ENCODE data around the gene ADGRB3. TPM values are rescaled to one million over a fixed set of nuclear protein-coding genes. Genes with fewer than 3 reads are reported as not detected.

Gene ADGRB3
- polyA plus RNA-seq, 2 of the 4 experiments (the other 2 are of a cell fraction), result not detected

DNA sequence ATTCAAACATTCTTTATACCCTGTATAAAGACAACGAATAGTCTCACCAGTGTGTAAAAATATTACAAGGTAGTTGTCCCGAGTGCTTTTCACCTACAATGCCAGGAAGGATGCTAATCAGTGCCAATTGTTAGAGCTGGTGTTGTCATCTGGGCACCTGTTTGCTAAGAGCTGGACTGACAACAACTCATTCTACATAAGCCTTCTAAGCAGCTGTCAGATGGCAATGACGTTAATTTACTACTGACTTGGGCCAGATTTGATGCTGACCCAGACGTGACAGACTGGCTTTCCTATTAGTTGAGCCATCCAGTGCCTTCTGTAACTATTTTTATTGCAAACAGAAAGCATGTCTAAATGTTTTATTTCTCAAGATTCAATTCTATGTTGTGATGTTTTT is 355.2 kb downstream of the ADGRB3 start:
- FAIRE-seq, result no peak
- Histone ChIP-seq H3K27ac (no peak overlapping the region), H3K9me3 (no peaks in the 10 kb centered on the region), H3K4me1 (no peaks in the 10 kb centered on the region), H3K4me3 (no peak overlapping the region), H3K4me2 (no peak overlapping the region)
- DNase-seq (ENCODE audit: low read depth in 1 of 2, low spot score in 1 of 2), result no peak
- TF ChIP-seq, protein P1, sequence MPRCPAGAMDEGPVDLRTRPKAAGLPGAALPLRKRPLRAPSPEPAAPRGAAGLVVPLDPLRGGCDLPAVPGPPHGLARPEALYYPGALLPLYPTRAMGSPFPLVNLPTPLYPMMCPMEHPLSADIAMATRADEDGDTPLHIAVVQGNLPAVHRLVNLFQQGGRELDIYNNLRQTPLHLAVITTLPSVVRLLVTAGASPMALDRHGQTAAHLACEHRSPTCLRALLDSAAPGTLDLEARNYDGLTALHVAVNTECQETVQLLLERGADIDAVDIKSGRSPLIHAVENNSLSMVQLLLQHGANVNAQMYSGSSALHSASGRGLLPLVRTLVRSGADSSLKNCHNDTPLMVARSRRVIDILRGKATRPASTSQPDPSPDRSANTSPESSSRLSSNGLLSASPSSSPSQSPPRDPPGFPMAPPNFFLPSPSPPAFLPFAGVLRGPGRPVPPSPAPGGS (IDR thresholded peaks at IDR 0.05), result no peak
- TF ChIP-seq SREBF2 (IDR thresholded peaks at IDR 0.05) (no peak), POLR2A (IDR thresholded peaks at IDR 0.05; ENCODE audit: low read length) (no peak), MYC (IDR thresholded peaks at IDR 0.05; ENCODE audit: borderline replicate concordance, low read length) (no peak), BHLHE40 (IDR thresholded peaks at IDR 0.05; ENCODE audit: low read depth, low read length) (no peak), ZNF302 (CRISPR knock-in tag; IDR thresholded peaks at IDR 0.05) (no peak), RCOR1 (IDR thresholded peaks at IDR 0.05; ENCODE audit: low read depth, low read length) (no peak), ZC3H11A (IDR thresholded peaks at IDR 0.05) (no peak), FOXS1 (CRISPR knock-in tag; IDR thresholded peaks at IDR 0.05) (no peak), ZSCAN20 (CRISPR knock-in tag; IDR thresholded peaks at IDR 0.05) (no peak)
- TF ChIP-seq, protein P2, sequence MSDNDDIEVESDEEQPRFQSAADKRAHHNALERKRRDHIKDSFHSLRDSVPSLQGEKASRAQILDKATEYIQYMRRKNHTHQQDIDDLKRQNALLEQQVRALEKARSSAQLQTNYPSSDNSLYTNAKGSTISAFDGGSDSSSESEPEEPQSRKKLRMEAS (IDR thresholded peaks at IDR 0.05), result no peak
- WGBS (ENCODE audit: missing lambda C conversion rate), result 19% methylated on average over 4 of the region's 4 CpGs
- POLR2A ChIA-PET, result no interaction called here
- no peak for ATAC-seq
- CTCF ChIA-PET, result no interaction called here

DNA sequence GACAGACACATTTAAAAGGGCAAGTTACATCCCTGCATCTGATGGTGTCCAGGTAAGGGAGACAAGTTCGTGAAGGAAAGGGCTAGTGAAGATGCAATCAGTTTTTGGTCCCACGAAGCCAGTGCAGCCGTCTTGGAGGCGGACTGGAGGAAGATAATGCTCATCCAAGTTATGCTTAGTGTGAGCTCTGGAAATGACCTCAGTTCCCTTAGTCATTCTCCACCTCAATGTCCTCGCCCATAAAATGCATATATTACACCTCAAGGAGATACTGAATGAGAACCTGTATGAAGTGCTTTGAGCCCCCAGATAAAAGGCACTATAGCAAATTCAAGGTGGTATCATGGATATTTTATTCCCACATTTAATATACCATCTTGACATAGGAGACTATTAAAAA is 358.8 kb downstream of the ADGRB3 start:
- 42% methylated on average over 5 of the region's 5 CpGs for WGBS (ENCODE audit: missing lambda C conversion rate)
- Histone ChIP-seq H3K4me3 (no peak overlapping the region), H3K9me3 (no peaks in the 10 kb centered on the region), H3K4me2 (no peak overlapping the region), H3K4me1 (no peaks in the 10 kb centered on the region), H3K27ac (no peak overlapping the region)
- ChIA-PET POLR2A (no interaction called here), CTCF (no interaction called here)
- ATAC-seq (no peak), DNase-seq (ENCODE audit: low read depth in 1 of 2, low spot score in 1 of 2) (no peak), FAIRE-seq (no peak)
- no peak for TF ChIP-seq ESRRA (IDR thresholded peaks at IDR 0.05; ENCODE audit: borderline replicate concordance, low read length)
- no peak for TF ChIP-seq NR3C1 (IDR thresholded peaks at IDR 0.05)
- no peak for TF ChIP-seq MAFK (IDR thresholded peaks at IDR 0.05; ENCODE audit: partially characterized antibody)
- TF ChIP-seq, protein P3, sequence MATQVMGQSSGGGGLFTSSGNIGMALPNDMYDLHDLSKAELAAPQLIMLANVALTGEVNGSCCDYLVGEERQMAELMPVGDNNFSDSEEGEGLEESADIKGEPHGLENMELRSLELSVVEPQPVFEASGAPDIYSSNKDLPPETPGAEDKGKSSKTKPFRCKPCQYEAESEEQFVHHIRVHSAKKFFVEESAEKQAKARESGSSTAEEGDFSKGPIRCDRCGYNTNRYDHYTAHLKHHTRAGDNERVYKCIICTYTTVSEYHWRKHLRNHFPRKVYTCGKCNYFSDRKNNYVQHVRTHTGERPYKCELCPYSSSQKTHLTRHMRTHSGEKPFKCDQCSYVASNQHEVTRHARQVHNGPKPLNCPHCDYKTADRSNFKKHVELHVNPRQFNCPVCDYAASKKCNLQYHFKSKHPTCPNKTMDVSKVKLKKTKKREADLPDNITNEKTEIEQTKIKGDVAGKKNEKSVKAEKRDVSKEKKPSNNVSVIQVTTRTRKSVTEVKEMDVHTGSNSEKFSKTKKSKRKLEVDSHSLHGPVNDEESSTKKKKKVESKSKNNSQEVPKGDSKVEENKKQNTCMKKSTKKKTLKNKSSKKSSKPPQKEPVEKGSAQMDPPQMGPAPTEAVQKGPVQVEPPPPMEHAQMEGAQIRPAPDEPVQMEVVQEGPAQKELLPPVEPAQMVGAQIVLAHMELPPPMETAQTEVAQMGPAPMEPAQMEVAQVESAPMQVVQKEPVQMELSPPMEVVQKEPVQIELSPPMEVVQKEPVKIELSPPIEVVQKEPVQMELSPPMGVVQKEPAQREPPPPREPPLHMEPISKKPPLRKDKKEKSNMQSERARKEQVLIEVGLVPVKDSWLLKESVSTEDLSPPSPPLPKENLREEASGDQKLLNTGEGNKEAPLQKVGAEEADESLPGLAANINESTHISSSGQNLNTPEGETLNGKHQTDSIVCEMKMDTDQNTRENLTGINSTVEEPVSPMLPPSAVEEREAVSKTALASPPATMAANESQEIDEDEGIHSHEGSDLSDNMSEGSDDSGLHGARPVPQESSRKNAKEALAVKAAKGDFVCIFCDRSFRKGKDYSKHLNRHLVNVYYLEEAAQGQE (IDR thresholded peaks at IDR 0.05), result no peak
- TF ChIP-seq PHF8 (IDR thresholded peaks at IDR 0.05; ENCODE audit: borderline replicate concordance, low read depth), result no peak
- TF ChIP-seq GATA3 (IDR thresholded peaks at IDR 0.05; ENCODE audit: borderline replicate concordance), result no peak

DNA sequence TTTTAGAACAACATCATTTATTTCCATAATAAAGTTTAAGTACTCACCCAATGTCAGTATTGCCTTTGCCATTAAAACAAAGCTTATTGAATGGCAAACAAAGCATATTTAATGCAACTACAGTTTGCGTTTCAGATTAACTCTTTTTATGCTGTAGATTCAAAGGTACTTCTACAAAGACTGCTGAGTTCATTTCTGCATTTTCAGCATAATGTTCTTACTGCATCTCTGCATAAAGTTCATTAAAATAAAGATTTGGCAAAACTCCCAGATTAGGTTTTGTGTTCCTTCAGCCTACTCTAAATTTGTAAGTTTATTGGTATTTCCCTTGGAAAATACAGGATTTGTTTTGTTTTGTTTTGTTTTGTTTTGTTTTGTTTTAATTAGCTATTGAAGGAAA is 359.4 kb downstream of the ADGRB3 start:
- DNase-seq (ENCODE audit: low read depth in 1 of 2, low spot score in 1 of 2) (no peak), ATAC-seq (no peak), FAIRE-seq (no peak)
- 55% methylated on average over 1 of the region's 1 CpG for WGBS (ENCODE audit: missing lambda C conversion rate)
- Histone ChIP-seq H3K4me2 (no peak overlapping the region), H3K9me3 (no peaks in the 10 kb centered on the region), H3K4me3 (no peak overlapping the region), H3K4me1 (peaks cover 1% of the 10 kb centered on the region; the same call in 1 of the 3 replicates), H3K27ac (no peak overlapping the region)
- CTCF ChIA-PET, result no interaction called here
- POLR2A ChIA-PET, result no interaction called here
- TF ChIP-seq FOXS1 (CRISPR knock-in tag; IDR thresholded peaks at IDR 0.05), result no peak
- TF ChIP-seq, protein P1 (IDR thresholded peaks at IDR 0.05), result no peak
- no peak for TF ChIP-seq ZFP36 (IDR thresholded peaks at IDR 0.05; ENCODE audit: borderline replicate concordance, partially characterized antibody)
- no peak for TF ChIP-seq HOXB13 (CRISPR knock-in tag; IDR thresholded peaks at IDR 0.05; ENCODE audit: low read depth)
- TF ChIP-seq, protein P2 (IDR thresholded peaks at IDR 0.05), result no peak
- no peak for TF ChIP-seq NFE2L2 (conservative IDR thresholded peaks at IDR 0.05; ENCODE audit: low read length)
- TF ChIP-seq GATA3 (IDR thresholded peaks at IDR 0.05; ENCODE audit: borderline replicate concordance), result no peak
- TF ChIP-seq KDM1A (IDR thresholded peaks at IDR 0.05; ENCODE audit: low read depth), result no peak
- TF ChIP-seq CHD2 (IDR thresholded peaks at IDR 0.05; ENCODE audit: low read length, partially characterized antibody), result no peak
- no peak for TF ChIP-seq HOXB5 (CRISPR knock-in tag; IDR thresholded peaks at IDR 0.05)
- TF ChIP-seq, protein P4, sequence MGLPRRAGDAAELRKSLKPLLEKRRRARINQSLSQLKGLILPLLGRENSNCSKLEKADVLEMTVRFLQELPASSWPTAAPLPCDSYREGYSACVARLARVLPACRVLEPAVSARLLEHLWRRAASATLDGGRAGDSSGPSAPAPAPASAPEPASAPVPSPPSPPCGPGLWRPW (IDR thresholded peaks at IDR 0.05), result no peak

Measured in A549 (cell line).